Right lobe of liver (tissue), 6 donors: ENCODE measurements around the gene PDE4B. TPM values are rescaled to one million over a fixed set of nuclear protein-coding genes. Genes with fewer than 3 reads are reported as not detected.
"Not testable (repeated sequence)": the region's sequence is repeated elsewhere in the genome, so short reads cannot be mapped to it uniquely, and the experiment has no call there.

Experiments
- ATAC-seq, 4 donors: fragments of 200-7000 bp; cut with Tn5 transposase; one replicate each; pipeline ENCODE4 v1.9.1; 2020; ENCODE audit warnings: mild to moderate bottlenecking in 4 of 4, moderate library complexity in 4 of 4
- DNase-seq, 3 donors: peaks; one replicate each; pipeline ENCODE4 v3.0.0-alpha.2; 2020
- H3K27ac ChIP-seq, 3 donors: fragments of 200-600 bp; one replicate each; pipeline ENCODE4 v1.8.0; 2022
- H3K27me3 ChIP-seq, 2 donors: fragments of 200-600 bp; one replicate each; pipeline ENCODE4 v1.8.0; 2022
- H3K36me3 ChIP-seq, 4 donors: fragments of 200-600 bp; sonication (generic) in 1 of 4; one replicate each; pipeline versions ENCODE4 v1.5.1 to v1.8.0; 2017 to 2022; ENCODE audit warnings: control low read depth in 1 of 4
- H3K4me1 ChIP-seq, 4 donors: fragments of 200-600 bp; sonication (generic) in 1 of 4; one replicate each; pipeline versions ENCODE4 v1.5.1 to v1.8.0; 2017 to 2022; ENCODE audit warnings: control low read depth in 1 of 4
- H3K4me3 ChIP-seq, 3 donors: fragments of 200-600 bp; one replicate each; pipeline ENCODE4 v1.8.0; 2022
- H3K9me3 ChIP-seq, 4 donors: fragments of 200-600 bp; sonication (generic) in 1 of 4; one replicate each; pipeline versions ENCODE4 v1.5.1 to v1.8.0; 2017 to 2022; ENCODE audit warnings: control low read depth in 1 of 4
- CTCF ChIP-seq, 4 donors: fragments of 200-600 bp in 3 of 4; fragments of 450-650 bp in 1 of 4; IDR thresholded peaks; one replicate each; pipeline versions ENCODE4 v1.5.1 to v1.8.0; 2016 to 2022; ENCODE audit warnings: antibody characterized with exemption in 4 of 4, mild to moderate bottlenecking in 2 of 4
- POLR2A ChIP-seq: fragments of 450-650 bp; IDR thresholded peaks from one replicate; pipeline ENCODE4 v1.6.1; 2017; ENCODE audit warnings: antibody characterized with exemption, mild to moderate bottlenecking
- WGBS: methylation state at CpG from one replicate; pipeline ENCODE4 v1.1.6; 2018; ENCODE audit warnings: low coverage, low lambda C conversion rate; ENCODE audit not compliant: insufficient coverage; ENCODE audit errors: missing lambda C conversion rate; 5-methylcytosine and 5-hydroxymethylcytosine counted together
- intact Hi-C, 2 donors: fragments of 100-400 bp; cut with DNase I; formaldehyde crosslinking; loops; one replicate each; pipeline versions ENCODE4 v1.11.2 to v1.14.1; 2022
- total RNA-seq, 6 experiments: library from RNA; depleted of rRNA in 2 of 6; stranded (reverse); fragments of >200 nt in 2 of 6; fragmentation: NEBNext Ultra II Directional in 3 of 6; extraction: Animal tissue kit (Norgen Biotek cat#: 25700) in 3 of 6; gene quantifications; one replicate each; pipeline versions ENCODE4 v1.1.0 to v1.2.4, GENCODE V29; 2016 to 2023
- donor health status: DM: no; HTN: yes; CAD: no.
- donor health status: DM: no; HTN: no; CAD: no.
- donor health status: DM: no; HTN: no; CAD: no.
- donor health status: DM: no; HTN: yes; CAD: no.
- donor health status: DM: no; HTN: yes; CAD: no.

Gene PDE4B
- total RNA-seq, 6 experiments from 2014 or later: 1.4 to 6.4 (median 2.4) TPM

DNA sequence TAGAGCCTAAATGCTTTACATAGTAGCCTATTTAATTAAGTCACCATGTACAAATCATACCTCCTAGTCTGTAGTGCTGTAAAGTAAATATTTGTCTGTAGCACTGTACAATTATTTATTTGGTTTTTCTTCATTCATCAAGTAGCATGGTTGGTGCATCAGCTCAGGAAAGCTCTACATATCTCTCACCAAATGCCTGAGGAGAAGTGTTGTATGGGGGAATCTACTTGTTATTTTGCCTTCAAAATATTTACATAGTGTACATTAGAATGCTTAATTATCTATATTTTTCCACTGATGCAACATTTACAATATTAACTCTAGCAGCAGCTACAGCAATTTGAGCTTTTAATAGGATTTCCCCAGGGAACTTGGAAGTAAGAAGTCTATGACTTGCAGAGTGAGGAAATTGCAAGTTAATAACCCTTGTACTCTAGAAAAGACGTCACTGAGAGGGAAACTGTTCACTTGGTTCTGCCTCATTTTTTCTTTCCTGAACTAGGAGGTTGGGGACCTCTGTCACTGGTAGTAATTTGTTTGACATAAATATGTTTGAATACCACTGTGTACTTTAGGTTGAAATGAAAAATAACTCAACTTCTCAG lies 207.4 kb downstream of the PDE4B start:
- intact Hi-C loops: no loop called here

GRCh38 chr1:66003690-66004089 lies 211.0 kb downstream of the PDE4B start:
- intact Hi-C loops: no loop called here
- H3K36me3 ChIP-seq: no peaks in the 10 kb centered on the region
- H3K4me3 ChIP-seq: no peak overlapping the region
- H3K9me3 ChIP-seq: no peaks in the 10 kb centered on the region
- ATAC-seq (no peak), DNase-seq (no peak)
- no peak overlapping the region for H3K27ac ChIP-seq
- 29% methylated on average over 1 of the region's 1 CpG for WGBS
- no peaks in the 10 kb centered on the region for H3K4me1 ChIP-seq
- no peak for TF ChIP-seq CTCF (IDR thresholded peaks at IDR 0.05)
- TF ChIP-seq POLR2A: no peak
- no peaks in the 10 kb centered on the region for H3K27me3 ChIP-seq

More for the DNA sequence above, 207.4 kb downstream of the PDE4B start:
- H3K27ac ChIP-seq: no peak overlapping the region
- no peaks in the 10 kb centered on the region for H3K4me1 ChIP-seq
- DNase-seq (no peak), ATAC-seq (no peak)
- H3K4me3 ChIP-seq: no peak overlapping the region
- WGBS: 36% methylated on average over 1 of the region's 1 CpG
- no peaks in the 10 kb centered on the region for H3K9me3 ChIP-seq
- H3K36me3 ChIP-seq: no peaks in the 10 kb centered on the region
- H3K27me3 ChIP-seq: no peaks in the 10 kb centered on the region
- TF ChIP-seq CTCF (IDR thresholded peaks at IDR 0.05) (no peak), POLR2A (no peak)

- H3K4me3 ChIP-seq, H3K9me3 ChIP-seq, H3K27ac ChIP-seq, intact Hi-C loops, H3K27me3 ChIP-seq, H3K36me3 ChIP-seq, H3K4me1 ChIP-seq, DNase-seq, ATAC-seq: not testable (repeated sequence)
- 61% methylated on average over 3 of the region's 3 CpGs for WGBS
Observed at GRCh38 chr1:66006534-66006933, 213.8 kb downstream of the PDE4B start.

DNA sequence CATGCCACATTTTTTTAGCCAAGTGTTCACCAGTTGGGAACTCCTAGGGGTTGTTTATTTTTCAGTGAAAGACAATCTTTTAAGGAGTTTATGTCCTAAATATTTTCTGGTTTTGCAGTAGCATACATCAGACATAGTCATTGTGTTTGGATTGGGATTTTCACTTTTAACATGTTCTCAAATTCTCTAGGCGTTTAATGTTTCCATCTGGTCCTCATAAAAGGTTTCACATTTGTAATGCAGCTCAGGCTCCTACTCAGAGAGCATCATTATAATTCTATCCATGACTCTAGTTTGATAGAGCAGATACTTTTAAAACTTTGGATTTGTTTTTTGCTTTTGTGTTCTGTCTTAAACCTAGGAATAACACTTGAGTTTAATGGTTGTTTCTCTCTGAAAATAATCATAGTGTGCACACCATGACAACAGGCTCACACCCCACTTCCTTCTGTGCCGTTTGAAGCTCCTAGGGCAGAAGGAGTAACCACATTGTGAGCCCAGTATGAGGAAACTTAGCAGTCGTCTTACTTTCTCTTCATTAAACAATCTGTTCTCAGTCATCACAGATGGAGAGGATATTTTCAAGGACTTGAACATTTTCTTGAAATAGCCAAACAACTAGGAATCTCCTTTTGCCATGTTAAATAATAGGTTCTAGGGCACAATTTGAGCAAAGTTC lies 219.6 kb downstream of the PDE4B start:
- intact Hi-C loops: no loop called here
- H3K36me3 ChIP-seq: no peaks in the 10 kb centered on the region
- no peak overlapping the region for H3K27ac ChIP-seq
- no peaks in the 10 kb centered on the region for H3K4me1 ChIP-seq
- no peaks in the 10 kb centered on the region for H3K9me3 ChIP-seq
- no peak for DNase-seq
- H3K4me3 ChIP-seq: no peak overlapping the region
- 22% methylated on average over 3 of the region's 3 CpGs for WGBS
- TF ChIP-seq CTCF (IDR thresholded peaks at IDR 0.05) (no peak), POLR2A (no peak)
- H3K27me3 ChIP-seq: no peaks in the 10 kb centered on the region
- ATAC-seq: no peak

DNA sequence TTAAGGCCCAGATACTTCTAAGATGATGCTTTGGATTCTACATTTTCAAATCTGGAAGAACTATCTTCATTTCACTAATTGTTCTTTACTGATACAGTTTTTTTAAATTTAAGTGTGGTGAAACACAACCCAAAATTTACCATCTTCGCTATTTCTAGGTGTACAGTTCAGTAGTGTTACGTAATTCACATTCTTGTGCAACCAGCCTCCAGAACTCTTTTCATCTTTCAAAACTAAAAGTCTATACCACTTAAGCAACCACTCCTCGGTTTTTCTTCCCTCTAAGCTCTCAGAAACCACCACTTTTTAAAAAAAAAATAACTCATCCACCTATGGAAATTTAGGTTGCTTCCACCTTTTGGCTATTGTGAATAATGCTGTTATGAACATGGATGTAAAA lies 220.7 kb downstream of the PDE4B start:
- Histone ChIP-seq H3K4me1 (no peaks in the 10 kb centered on the region), H3K9me3 (no peaks in the 10 kb centered on the region), H3K27me3 (no peaks in the 10 kb centered on the region), H3K4me3 (no peak overlapping the region), H3K27ac (no peak overlapping the region), H3K36me3 (no peaks in the 10 kb centered on the region)
- DNase-seq (no peak), ATAC-seq (no peak)
- TF ChIP-seq POLR2A: no peak
- WGBS: 52% methylated on average over 3 of the region's 3 CpGs
- intact Hi-C loops: no loop called here
